SK-N-MC (cell line): ENCODE results near the gene NR5A2.

Source experiments
- EZH2 ChIP-seq: fragments of 200-600 bp; sonication (generic); IDR thresholded peaks from one replicate; pipeline ENCODE4 v1.6.1; 2017; ENCODE audit warnings: antibody characterized with exemption
- POLR2AphosphoS5 ChIP-seq: IDR thresholded peaks from 2 replicates; pipeline ENCODE4 v1.6.1; 2012; ENCODE audit warnings: mild to moderate bottlenecking, low read depth, low read length, borderline replicate concordance

GRCh38 chr1:200134116-200134515, 106.6 kb downstream of the NR5A2 start:
- TF ChIP-seq POLR2AphosphoS5 = no peak
- no peak for TF ChIP-seq EZH2
